Measurements from ENCODE around the gene HNF4A. TPM values are rescaled to one million over a fixed set of nuclear protein-coding genes. Genes with fewer than 3 reads are reported as not detected.

The HNF4A gene
- total RNA-seq, 3 donors from 2014 or later: 125 to 332 (median 237) TPM

DNA sequence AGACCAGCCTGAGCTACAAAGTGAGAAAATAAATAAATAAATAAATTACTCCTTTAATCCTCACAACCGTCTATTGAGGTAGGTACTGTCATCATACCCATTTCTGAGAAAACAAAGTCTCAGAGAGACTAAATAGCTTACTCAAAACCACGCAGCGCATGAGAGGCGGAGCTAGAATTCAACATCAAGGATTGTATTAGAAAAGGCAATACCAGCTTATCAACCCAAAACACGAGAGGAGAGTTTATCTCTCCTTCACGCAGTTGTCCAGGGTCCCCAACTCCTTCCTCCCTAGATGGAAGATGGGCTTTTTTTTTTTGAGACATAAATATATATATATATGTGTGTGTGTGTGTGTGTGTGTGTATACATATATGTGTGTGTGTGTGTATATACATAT lies 12.2 kb downstream of the HNF4A start:
- DNase-seq: no peak
- ATAC-seq: no peak
- Histone ChIP-seq H3K4me3 (no peak overlapping the region), H3K4me1 (ENCODE audit: low read depth) (peaks cover 25% of the 10 kb centered on the region), H3K36me3 (ENCODE audit: low read depth) (no peaks in the 10 kb centered on the region), H3K9me3 (no peaks in the 10 kb centered on the region)
- TF ChIP-seq, protein P1, sequence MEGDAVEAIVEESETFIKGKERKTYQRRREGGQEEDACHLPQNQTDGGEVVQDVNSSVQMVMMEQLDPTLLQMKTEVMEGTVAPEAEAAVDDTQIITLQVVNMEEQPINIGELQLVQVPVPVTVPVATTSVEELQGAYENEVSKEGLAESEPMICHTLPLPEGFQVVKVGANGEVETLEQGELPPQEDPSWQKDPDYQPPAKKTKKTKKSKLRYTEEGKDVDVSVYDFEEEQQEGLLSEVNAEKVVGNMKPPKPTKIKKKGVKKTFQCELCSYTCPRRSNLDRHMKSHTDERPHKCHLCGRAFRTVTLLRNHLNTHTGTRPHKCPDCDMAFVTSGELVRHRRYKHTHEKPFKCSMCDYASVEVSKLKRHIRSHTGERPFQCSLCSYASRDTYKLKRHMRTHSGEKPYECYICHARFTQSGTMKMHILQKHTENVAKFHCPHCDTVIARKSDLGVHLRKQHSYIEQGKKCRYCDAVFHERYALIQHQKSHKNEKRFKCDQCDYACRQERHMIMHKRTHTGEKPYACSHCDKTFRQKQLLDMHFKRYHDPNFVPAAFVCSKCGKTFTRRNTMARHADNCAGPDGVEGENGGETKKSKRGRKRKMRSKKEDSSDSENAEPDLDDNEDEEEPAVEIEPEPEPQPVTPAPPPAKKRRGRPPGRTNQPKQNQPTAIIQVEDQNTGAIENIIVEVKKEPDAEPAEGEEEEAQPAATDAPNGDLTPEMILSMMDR (IDR thresholded peaks at IDR 0.05): no peak
- intact Hi-C loops (cut with DNase I, micrococcal nuclease): no loop called here

DNA sequence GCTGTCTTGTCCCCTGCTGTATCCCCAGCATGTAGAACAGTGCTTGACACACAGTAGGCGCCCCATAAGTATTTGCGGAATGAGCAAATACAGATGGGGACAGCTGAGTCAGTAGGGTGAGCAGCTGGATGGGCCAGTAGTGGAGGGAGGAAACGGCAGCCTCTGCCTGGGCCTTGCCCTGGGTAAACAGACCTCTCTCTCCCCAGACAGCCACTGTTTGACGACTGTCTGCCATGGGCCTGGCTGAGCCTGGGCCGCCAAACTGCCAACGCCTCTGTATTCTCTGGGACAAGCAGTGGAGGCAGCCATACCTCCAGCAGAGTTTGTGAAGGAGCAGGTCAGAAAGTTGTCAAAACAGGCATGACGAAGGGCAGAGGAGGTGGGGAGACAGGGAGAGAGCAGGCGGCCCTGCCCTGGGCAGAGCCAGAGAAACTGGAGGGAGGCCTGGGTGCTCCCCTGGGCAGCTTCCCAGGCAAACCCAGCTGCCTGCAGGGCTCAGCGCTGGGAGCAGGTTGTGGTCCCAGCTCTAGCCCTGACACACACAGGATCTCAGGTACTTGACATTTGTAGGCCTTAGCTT lies 15.2 kb downstream of the HNF4A start:
- no peaks in the 10 kb centered on the region for H3K9me3 ChIP-seq
- peak; percentile 72 to 80 (median 79) for DNase-seq
- TF ChIP-seq, protein P1 (IDR thresholded peaks at IDR 0.05): no peak
- ATAC-seq: peak; percentile 98
- H3K36me3 ChIP-seq (ENCODE audit: low read depth): no peaks in the 10 kb centered on the region
- H3K4me3 ChIP-seq: no peak overlapping the region
- intact Hi-C loops (cut with DNase I, micrococcal nuclease): no loop called here
- peaks cover 25% of the 10 kb centered on the region for H3K4me1 ChIP-seq (ENCODE audit: low read depth)

DNA sequence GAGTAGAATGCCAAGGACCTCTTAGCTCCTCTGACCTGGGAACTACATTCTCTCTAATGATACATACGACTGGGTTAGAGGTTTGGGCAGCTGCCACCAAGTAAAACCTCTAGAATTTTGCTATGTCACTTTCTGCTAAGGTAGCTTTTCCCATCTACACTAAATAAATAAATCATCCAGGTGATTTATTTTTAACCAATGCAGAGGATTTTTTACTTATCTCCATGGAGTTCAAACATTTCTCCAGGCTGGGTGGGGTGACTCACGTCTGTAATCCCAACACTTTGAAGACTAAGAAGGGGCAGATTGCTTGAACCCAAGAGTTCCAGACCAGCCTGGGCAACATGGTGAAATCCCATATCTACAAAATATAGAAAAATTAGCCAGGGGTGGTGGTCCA lies 27.1 kb downstream of the HNF4A start:
- intact Hi-C loops (cut with DNase I, micrococcal nuclease): loop anchor here in 1 of 2 donors (10.0 kb wide), 1 partner anchor 82 kb away; no protein-coding TSS in a partner anchor
- ATAC-seq: no peak
- TF ChIP-seq, protein P1 (IDR thresholded peaks at IDR 0.05): no peak

DNA sequence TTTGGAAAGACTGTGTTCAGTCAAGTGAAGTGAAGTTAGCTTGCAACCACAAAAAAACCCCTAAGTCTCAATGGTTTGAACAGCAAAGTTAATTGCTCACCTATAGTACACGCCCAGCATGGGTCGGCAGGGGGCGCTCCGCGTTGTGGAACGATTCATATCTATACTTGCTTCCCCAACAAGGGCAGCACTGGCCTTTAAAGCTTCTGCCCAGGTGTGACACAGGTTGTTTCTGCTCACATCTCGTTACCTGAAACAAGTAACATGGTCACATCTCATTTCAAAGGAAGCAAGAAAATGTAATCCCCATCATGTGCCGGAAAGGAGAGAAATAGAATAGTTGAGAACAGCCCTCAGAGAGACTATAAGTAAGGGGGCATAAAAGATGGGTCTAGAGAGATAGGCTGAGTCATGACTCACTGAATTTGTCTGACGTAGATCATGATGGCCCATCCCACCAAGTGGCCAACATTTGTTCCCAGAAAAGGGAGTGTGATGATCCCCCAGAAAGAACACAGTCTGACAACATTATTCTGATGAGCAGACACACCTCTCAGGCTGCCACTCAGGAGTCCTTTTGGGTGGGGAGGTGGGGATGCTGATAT lies 29.0 kb downstream of the HNF4A start:
- intact Hi-C loops (cut with DNase I, micrococcal nuclease): loop anchor here in 1 of 2 donors (10.0 kb wide), 1 partner anchor 80 kb away; no protein-coding TSS in a partner anchor
- DNase-seq (peak; percentile 85 to 98 (median 90)), ATAC-seq (peak; percentile 71)
- Histone ChIP-seq H3K36me3 (ENCODE audit: low read depth) (no peaks in the 10 kb centered on the region), H3K4me3 (no peak overlapping the region), H3K4me1 (ENCODE audit: low read depth) (peaks cover 21% of the 10 kb centered on the region), H3K9me3 (no peaks in the 10 kb centered on the region)
- TF ChIP-seq, protein P1 (IDR thresholded peaks at IDR 0.05): peak; percentile 79

More for the DNA sequence above, 27.1 kb downstream of the HNF4A start:
- Histone ChIP-seq H3K36me3 (ENCODE audit: low read depth) (no peaks in the 10 kb centered on the region), H3K9me3 (no peaks in the 10 kb centered on the region), H3K4me3 (no peak overlapping the region), H3K4me1 (ENCODE audit: low read depth) (peaks cover 10% of the 10 kb centered on the region)
- no peak for DNase-seq

DNA sequence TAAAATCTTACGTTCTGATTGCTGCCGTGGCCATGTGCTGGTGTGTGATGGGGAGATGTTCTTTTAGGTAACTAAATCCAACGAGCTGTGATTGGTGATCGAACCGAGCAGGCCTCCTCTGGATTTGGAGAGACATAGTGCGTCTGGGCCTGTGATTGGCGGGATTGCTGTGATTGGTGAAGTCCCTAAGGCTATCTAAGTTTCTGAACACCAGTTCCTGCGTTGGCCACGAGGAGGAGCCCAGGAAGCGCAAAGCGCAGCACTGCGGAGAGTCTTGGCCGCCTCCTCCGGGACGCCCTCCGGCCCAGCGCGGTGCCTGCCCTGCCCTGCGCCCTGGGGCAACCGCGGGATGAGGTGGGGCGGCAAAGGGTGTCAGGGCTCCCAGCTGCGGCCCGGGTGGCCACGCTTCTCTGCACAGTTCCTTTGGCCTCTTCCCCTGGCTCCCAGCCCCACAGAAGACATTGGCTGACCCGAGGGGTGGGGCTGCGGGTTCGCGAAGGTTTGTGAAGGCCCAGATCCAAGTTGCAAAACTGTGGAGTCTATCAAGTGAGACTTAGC lies 33.0 kb downstream of the HNF4A start:
- ATAC-seq (peak; percentile 77), DNase-seq (peak; percentile 80 to 88 (median 85))
- peaks cover 32% of the 10 kb centered on the region for H3K4me1 ChIP-seq (ENCODE audit: low read depth)
- TF ChIP-seq, protein P1 (IDR thresholded peaks at IDR 0.05): peak; percentile 51
- H3K4me3 ChIP-seq: no peak overlapping the region
- H3K9me3 ChIP-seq: no peaks in the 10 kb centered on the region
- no peaks in the 10 kb centered on the region for H3K36me3 ChIP-seq (ENCODE audit: low read depth)
- intact Hi-C loops (cut with DNase I, micrococcal nuclease): loop anchor here in 1 of 2 donors (10.0 kb wide), 1 partner anchor 76 kb away; no protein-coding TSS in a partner anchor

All from mucosa of descending colon (tissue), 3 donors.